Skeletal muscle satellite cell (primary cell): ENCODE measurements around the gene EZH1.

Experiments used
- H3K27me3 ChIP-seq: 2 replicates; pipeline ENCODE4 v1.7.0; 2013; ENCODE audit warnings: low read length; ENCODE audit not compliant: control insufficient read depth, insufficient read depth
- H3K36me3 ChIP-seq: 2 replicates; pipeline ENCODE4 v1.7.0; 2013; ENCODE audit warnings: mild to moderate bottlenecking, control low read depth, low read length; ENCODE audit not compliant: insufficient read depth
- H3K4me1 ChIP-seq: 2 replicates; pipeline ENCODE4 v1.7.0; 2013; ENCODE audit warnings: low read length; ENCODE audit not compliant: control insufficient read depth, insufficient read depth
- H3K4me2 ChIP-seq: 2 replicates; pipeline ENCODE4 v1.7.0; 2013; ENCODE audit warnings: mild to moderate bottlenecking, low read length
- H3K4me3 ChIP-seq: 2 replicates; pipeline ENCODE4 v1.7.0; 2013; ENCODE audit warnings: low read length
- H3K9ac ChIP-seq: 2 replicates; pipeline ENCODE4 v1.7.0; 2013; ENCODE audit warnings: mild to moderate bottlenecking, low read depth, low read length, moderate library complexity
- H3K9me3 ChIP-seq: replicated peaks from 2 replicates; pipeline ENCODE4 v1.7.0; 2013; ENCODE audit warnings: mild to moderate bottlenecking, control low read depth, low read length

The EZH1 gene

GRCh38 chr17:42687707-42688320 is 57.0 kb downstream of the EZH1 start:
- Histone ChIP-seq H3K4me2 (no peak overlapping the region), H3K9ac (no peak overlapping the region), H3K9me3 (no peaks in the 10 kb centered on the region), H3K36me3 (peaks cover 10% of the 10 kb centered on the region), H3K27me3 (no peaks in the 10 kb centered on the region), H3K4me1 (peaks cover 13% of the 10 kb centered on the region), H3K4me3 (no peak overlapping the region)

DNA sequence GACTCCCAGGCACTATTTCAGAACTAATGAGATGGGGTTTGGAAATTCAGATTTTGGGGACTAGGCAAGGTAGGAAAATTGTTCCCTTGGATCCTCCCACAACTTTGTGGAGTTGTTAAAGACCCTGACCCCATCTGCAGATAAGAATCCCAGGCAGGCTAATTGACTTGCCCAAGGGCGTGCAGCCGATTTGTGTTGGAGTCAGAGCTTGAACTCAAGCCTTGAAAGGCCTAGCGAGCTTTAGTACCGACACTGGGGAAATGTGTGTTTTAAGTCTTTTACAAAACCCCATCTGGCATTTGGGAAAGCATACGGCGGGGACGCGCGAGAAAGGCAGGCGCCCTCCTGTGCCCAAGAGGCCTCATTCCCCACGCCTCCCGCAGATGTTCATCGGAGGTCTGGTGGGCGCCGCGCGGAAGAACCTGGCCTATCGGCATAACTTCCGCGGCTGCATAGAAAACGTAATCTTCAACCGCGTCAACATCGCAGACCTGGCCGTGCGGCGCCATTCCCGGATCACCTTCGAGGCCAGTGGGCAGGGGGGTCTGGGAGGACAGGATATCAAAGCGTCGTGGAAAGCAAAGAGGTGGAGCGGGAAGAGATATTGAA is 58.2 kb downstream of the EZH1 start:
- Histone ChIP-seq H3K9ac (no peak overlapping the region), H3K4me2 (no peak overlapping the region), H3K9me3 (no peaks in the 10 kb centered on the region), H3K36me3 (peaks cover 5% of the 10 kb centered on the region), H3K4me3 (no peak overlapping the region), H3K4me1 (peaks cover 14% of the 10 kb centered on the region), H3K27me3 (no peaks in the 10 kb centered on the region)

DNA sequence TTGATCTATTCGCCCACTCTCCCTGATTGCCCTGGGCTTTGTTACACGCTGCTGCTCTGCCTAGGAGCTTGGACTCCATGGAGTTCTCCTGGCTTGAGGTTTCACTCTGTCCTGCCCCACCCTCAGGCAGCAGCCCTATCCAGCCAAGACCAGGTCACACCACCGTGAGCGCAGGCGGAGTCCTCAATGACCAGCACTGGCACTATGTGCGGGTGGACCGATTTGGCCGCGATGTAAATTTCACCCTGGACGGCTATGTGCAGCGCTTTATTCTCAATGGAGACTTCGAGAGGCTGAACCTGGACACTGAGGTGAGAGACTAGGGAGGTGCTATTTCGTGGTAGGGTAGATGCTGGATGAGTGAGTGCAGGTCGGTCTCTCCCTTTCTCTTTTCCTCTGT is 59.0 kb downstream of the EZH1 start:
- Histone ChIP-seq H3K27me3 (no peaks in the 10 kb centered on the region), H3K9ac (no peak overlapping the region), H3K9me3 (no peaks in the 10 kb centered on the region), H3K4me3 (no peak overlapping the region), H3K4me1 (peaks cover 14% of the 10 kb centered on the region), H3K36me3 (peaks cover 4% of the 10 kb centered on the region), H3K4me2 (no peak overlapping the region)

GRCh38 chr17:42684929-42685556 is 59.8 kb downstream of the EZH1 start:
- Histone ChIP-seq H3K27me3 (no peaks in the 10 kb centered on the region), H3K4me3 (no peak overlapping the region), H3K9me3 (no peaks in the 10 kb centered on the region), H3K4me1 (peaks cover 20% of the 10 kb centered on the region), H3K9ac (no peak overlapping the region), H3K4me2 (no peak overlapping the region), H3K36me3 (peaks cover 4% of the 10 kb centered on the region)

- H3K9ac ChIP-seq: peak overlapping the region; percentile 54
- H3K4me3 ChIP-seq: peak overlapping the region; percentile 76
- no peaks in the 10 kb centered on the region for H3K27me3 ChIP-seq
- H3K4me1 ChIP-seq: peaks cover 31% of the 10 kb centered on the region
- no peaks in the 10 kb centered on the region for H3K9me3 ChIP-seq
- peaks cover 4% of the 10 kb centered on the region for H3K36me3 ChIP-seq
- H3K4me2 ChIP-seq: peak overlapping the region; percentile 91
Measured at GRCh38 chr17:42683407-42684034, 61.3 kb downstream of the EZH1 start.

DNA sequence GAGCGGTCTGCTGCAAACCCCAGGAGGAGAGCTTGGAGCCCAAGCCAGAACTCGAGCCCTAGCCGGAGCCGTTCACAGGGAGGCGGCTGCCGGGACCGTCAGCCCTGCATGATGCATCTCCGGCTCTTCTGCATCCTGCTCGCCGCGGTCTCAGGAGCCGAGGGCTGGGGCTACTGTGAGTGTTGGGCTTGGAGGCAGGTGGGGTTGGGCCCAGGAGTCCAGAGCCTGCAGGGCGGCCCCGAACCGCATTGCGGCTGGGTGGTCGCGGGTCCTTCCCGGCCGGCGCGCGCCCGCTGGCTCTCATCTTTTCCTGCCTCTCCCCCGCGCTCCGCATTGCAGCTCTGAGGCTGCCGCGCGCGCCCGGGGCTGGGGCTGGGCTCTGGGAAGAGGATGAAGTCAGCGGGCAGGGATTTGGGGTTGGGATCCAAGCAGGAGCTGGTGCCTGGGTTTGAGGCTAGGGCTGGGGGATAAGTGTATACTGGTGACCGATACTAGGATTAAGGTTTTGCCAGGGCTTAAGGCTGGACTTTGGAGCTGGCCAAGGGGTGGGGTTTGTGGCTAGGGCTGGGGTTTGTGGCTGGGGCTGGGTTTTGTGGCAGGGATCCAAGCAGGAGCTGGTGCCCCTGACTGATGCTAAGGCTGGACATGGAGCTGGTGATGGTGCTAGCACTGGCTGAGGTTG is 62.0 kb downstream of the EZH1 start:
- H3K9me3 ChIP-seq: no peaks in the 10 kb centered on the region
- H3K4me3 ChIP-seq: peak overlapping the region; percentile 76
- H3K9ac ChIP-seq: peak overlapping the region; percentile 54
- peaks cover 4% of the 10 kb centered on the region for H3K36me3 ChIP-seq
- peaks cover 34% of the 10 kb centered on the region for H3K4me1 ChIP-seq
- peak overlapping the region; percentile 91 for H3K4me2 ChIP-seq
- no peaks in the 10 kb centered on the region for H3K27me3 ChIP-seq

GRCh38 chr17:42681976-42682721 is 62.7 kb downstream of the EZH1 start, which contains the start of gene CNTNAP1:
Gene CNTNAP1 (plus strand): TSS chr17:42682531. CDS start chr17:42682830, 299 bp downstream.
- Histone ChIP-seq H3K9me3 (no peaks in the 10 kb centered on the region), H3K9ac (peak within 1 kb of the TSS; percentile 54), H3K4me3 (peak within 1 kb of the TSS; percentile 76), H3K36me3 (peaks cover 4% of the 10 kb centered on the region), H3K4me1 (peaks cover 41% of the 10 kb centered on the region), H3K27me3 (no peaks in the 10 kb centered on the region), H3K4me2 (peak within 1 kb of the TSS; percentile 91)

- Histone ChIP-seq H3K9me3 (no peaks in the 10 kb centered on the region), H3K4me3 (peak overlapping the region; percentile 58), H3K4me2 (peak overlapping the region; percentile 82), H3K9ac (peak overlapping the region; percentile 25), H3K36me3 (peaks cover 4% of the 10 kb centered on the region), H3K27me3 (no peaks in the 10 kb centered on the region), H3K4me1 (peaks cover 41% of the 10 kb centered on the region)
Measured at GRCh38 chr17:42680331-42680808, 64.5 kb downstream of the EZH1 start.

DNA sequence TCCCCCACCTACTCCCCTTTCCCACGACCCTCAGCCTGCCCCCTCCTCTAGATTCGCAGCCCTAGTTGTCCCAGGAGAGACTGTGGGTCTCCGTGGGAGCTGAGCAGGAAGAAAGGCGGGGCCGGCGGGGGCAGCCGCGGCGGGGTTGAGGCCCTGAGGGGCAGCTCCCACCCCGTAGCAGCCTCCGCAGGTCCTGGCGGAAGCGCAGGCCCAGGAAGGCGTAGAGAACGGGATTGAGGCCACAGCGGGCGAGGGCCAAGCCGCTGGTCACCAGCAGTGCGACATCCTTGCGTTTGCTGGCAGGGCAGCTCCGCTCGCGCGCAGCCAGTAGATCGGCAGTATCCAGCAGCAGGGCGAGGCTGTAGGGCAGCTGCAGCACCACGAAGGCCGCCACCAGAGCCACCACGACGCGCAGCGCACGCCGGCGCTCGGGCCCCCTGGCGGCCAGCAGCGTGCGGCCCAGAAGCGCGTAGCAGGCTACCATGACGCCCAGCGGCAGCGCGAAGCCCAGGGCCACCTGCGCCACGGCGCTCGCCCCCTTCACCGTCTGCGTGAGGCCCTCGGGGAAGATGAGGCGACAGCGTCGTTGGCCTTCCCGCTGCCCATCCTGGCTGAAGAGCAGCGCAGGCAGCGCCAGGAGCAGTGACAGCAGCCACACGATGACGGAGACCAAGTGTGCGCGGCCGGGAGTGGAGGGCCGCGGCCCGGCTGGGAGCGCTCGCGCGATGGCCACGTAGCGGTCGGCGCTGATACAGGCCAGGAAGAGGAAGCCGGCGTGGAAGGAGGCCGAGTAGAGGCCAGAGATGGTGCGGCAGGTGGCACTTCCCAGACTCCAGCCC is 65.1 kb downstream of the EZH1 start:
- H3K4me2 ChIP-seq: peak overlapping the region; percentile 82
- peak overlapping the region; percentile 78 for H3K9ac ChIP-seq
- H3K4me1 ChIP-seq: peaks cover 45% of the 10 kb centered on the region
- no peaks in the 10 kb centered on the region for H3K9me3 ChIP-seq
- H3K36me3 ChIP-seq: no peaks in the 10 kb centered on the region
- peak overlapping the region; percentile 63 for H3K4me3 ChIP-seq
- no peaks in the 10 kb centered on the region for H3K27me3 ChIP-seq

DNA sequence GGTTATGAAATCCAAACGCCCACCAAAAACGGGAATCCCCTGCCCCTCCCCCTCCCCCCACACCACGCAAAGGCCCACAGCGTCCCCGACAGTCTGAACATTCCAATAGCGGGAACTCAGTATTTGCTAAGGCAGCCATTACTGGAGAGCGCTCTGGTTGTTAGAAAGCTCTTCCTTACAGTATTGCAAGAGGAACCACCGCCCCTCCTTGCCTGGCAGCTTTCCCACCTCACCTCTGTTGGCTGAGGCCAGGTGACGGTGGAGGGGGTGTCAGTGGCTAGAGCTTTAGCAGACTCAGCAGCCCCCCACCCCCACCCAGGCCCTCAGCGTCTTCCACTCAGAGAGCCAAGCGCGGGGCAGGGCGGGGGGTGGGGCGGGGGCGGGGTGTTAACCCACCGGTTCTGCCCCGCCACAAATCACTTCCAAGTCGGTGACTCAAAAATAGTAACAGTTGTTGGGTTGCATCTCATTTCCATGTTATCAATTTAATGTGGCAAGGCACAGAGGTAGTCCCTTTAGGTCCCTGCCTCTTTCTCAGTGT is 65.8 kb downstream of the EZH1 start:
- Histone ChIP-seq H3K4me1 (peaks cover 51% of the 10 kb centered on the region), H3K9me3 (no peaks in the 10 kb centered on the region), H3K4me2 (peak overlapping the region; percentile 88), H3K9ac (peak overlapping the region; percentile 78), H3K36me3 (no peaks in the 10 kb centered on the region), H3K4me3 (peak overlapping the region; percentile 71), H3K27me3 (no peaks in the 10 kb centered on the region)
